ENCODE results near the gene BCL2L13.

Gene BCL2L13

GRCh38 chr22:17678817-17679385, 40.3 kb downstream of the BCL2L13 start:
- TF ChIP-seq CTCF (IDR thresholded peaks at IDR 0.05) = no peak

GRCh38 chr22:17684245-17684644, 45.7 kb downstream of the BCL2L13 start:
- TF ChIP-seq CTCF (IDR thresholded peaks at IDR 0.05) = no peak

GRCh38 chr22:17692841-17693240, 54.3 kb downstream of the BCL2L13 start:
- no peak for TF ChIP-seq CTCF (IDR thresholded peaks at IDR 0.05)

- no peak for TF ChIP-seq CTCF (IDR thresholded peaks at IDR 0.05)
Observed at GRCh38 chr22:17694193-17694592, 55.6 kb downstream of the BCL2L13 start.

- no peak for TF ChIP-seq CTCF (IDR thresholded peaks at IDR 0.05)
Observed at GRCh38 chr22:17694752-17695151, 56.2 kb downstream of the BCL2L13 start.

- TF ChIP-seq CTCF (IDR thresholded peaks at IDR 0.05) = no peak
Observed at GRCh38 chr22:17695986-17696385, 57.4 kb downstream of the BCL2L13 start.

- TF ChIP-seq CTCF (IDR thresholded peaks at IDR 0.05) = no peak
Observed at GRCh38 chr22:17698948-17699347, 60.4 kb downstream of the BCL2L13 start.

Measured in LNCAP (cell line).